Medulla oblongata (tissue), 1 donor: ENCODE results near the gene MAGI3.
"Not testable (repeated sequence)": the region's sequence is repeated elsewhere in the genome, so short reads cannot be mapped to it uniquely, and the experiment has no call there.

Source experiments
- DNase-seq: peaks from one replicate; pipeline ENCODE4 v3.0.0-alpha.2; 2015; ENCODE audit errors: extremely low spot score

MAGI3 gene

GRCh38 chr1:113515498-113515897, 125.2 kb downstream of the MAGI3 start:
- DNase-seq = no peak

- no peak for DNase-seq
Measured at GRCh38 chr1:113517346-113517745, 127.0 kb downstream of the MAGI3 start.

GRCh38 chr1:113517983-113518382, 127.7 kb downstream of the MAGI3 start:
- no peak for DNase-seq

GRCh38 chr1:113519556-113519955, 129.2 kb downstream of the MAGI3 start:
- DNase-seq = no peak

- no peak for DNase-seq
Measured at GRCh38 chr1:113530021-113530420, 139.7 kb downstream of the MAGI3 start.

- no peak for DNase-seq
Measured at GRCh38 chr1:113531321-113531720, 141.0 kb downstream of the MAGI3 start.

GRCh38 chr1:113533061-113533460, 142.7 kb downstream of the MAGI3 start:
- DNase-seq = no peak

- no peak for DNase-seq
Measured at GRCh38 chr1:113534130-113534817, 144.0 kb downstream of the MAGI3 start.

- no peak for DNase-seq
Measured at GRCh38 chr1:113534875-113535274, 144.6 kb downstream of the MAGI3 start.

GRCh38 chr1:113536182-113536780, 146.0 kb downstream of the MAGI3 start:
- no peak for DNase-seq

- DNase-seq = no peak
Measured at GRCh38 chr1:113538225-113538624, 147.9 kb downstream of the MAGI3 start.

GRCh38 chr1:113540335-113540734, 150.0 kb downstream of the MAGI3 start:
- DNase-seq = no peak

GRCh38 chr1:113541106-113541505, 150.8 kb downstream of the MAGI3 start:
- DNase-seq = no peak

GRCh38 chr1:113542221-113542701, 151.9 kb downstream of the MAGI3 start:
- DNase-seq = no peak

- no peak for DNase-seq
Measured at GRCh38 chr1:113543110-113543509, 152.8 kb downstream of the MAGI3 start.

- no peak for DNase-seq
Measured at GRCh38 chr1:113545210-113545609, 154.9 kb downstream of the MAGI3 start.

GRCh38 chr1:113545626-113546025, 155.3 kb downstream of the MAGI3 start:
- no peak for DNase-seq

- DNase-seq = no peak
Measured at GRCh38 chr1:113551728-113552127, 161.4 kb downstream of the MAGI3 start.

GRCh38 chr1:113552244-113552643, 161.9 kb downstream of the MAGI3 start:
- no peak for DNase-seq

GRCh38 chr1:113557187-113557586, 166.9 kb downstream of the MAGI3 start:
- DNase-seq = no peak

- no peak for DNase-seq
Measured at GRCh38 chr1:113565621-113566020, 175.3 kb downstream of the MAGI3 start.

GRCh38 chr1:113567427-113567826, 177.1 kb downstream of the MAGI3 start:
- no peak for DNase-seq

- DNase-seq = not testable (repeated sequence)
Measured at GRCh38 chr1:113575744-113576260, 185.5 kb downstream of the MAGI3 start.
